Hypothalamus (tissue), 51 donors: ENCODE results near the gene PIGZ.
A peak's percentile ranks its signal among the peaks of the same experiment; 100 is the strongest.

Experiments
- DNase-seq, 51 donors: peaks; one replicate each; lab custom pipeline; 2025; lab: John Stamatoyannopoulos, UW

Gene PIGZ

GRCh38 chr3:196927571-196928453 lies 40.8 kb downstream of the PIGZ start:
- DNase-seq, result peak in 1 of 51 donors; percentile 7

- DNase-seq, result peak in 1 of 51 donors; percentile 0
Measured at GRCh38 chr3:196920733-196921132, 47.9 kb downstream of the PIGZ start.

GRCh38 chr3:196918968-196919367 lies 49.7 kb downstream of the PIGZ start:
- DNase-seq, result no peak

- DNase-seq, result no peak
Measured at GRCh38 chr3:196916995-196917394, 51.6 kb downstream of the PIGZ start.

- DNase-seq, result no peak
Measured at GRCh38 chr3:196916221-196916620, 52.4 kb downstream of the PIGZ start.

- DNase-seq, result no peak
Measured at GRCh38 chr3:196915375-196915774, 53.3 kb downstream of the PIGZ start.

GRCh38 chr3:196914866-196915265 lies 53.8 kb downstream of the PIGZ start:
- no peak for DNase-seq

- no peak for DNase-seq
Measured at GRCh38 chr3:196903740-196904139, 64.9 kb downstream of the PIGZ start.

- DNase-seq, result no peak
Measured at GRCh38 chr3:196902296-196902695, 66.3 kb downstream of the PIGZ start.

GRCh38 chr3:196901768-196902167 lies 66.9 kb downstream of the PIGZ start:
- DNase-seq, result no peak
